RWPE2 (cell line): ENCODE results near the gene RTRAF.

ENCODE experiments used
- ATAC-seq: fragments of 200-7000 bp; cut with Tn5 transposase; 3 replicates; pipeline ENCODE4 v1.9.1; 2021; ENCODE audit warnings: low read depth
- DNase-seq: peaks from one replicate; pipeline ENCODE4 v3.0.0-alpha.2; 2020; ENCODE audit warnings: low spot score
- H3K27ac ChIP-seq: fragments of 450-650 bp; 2 replicates; pipeline ENCODE4 v1.5.1; 2017; ENCODE audit warnings: mild to moderate bottlenecking; ENCODE audit not compliant: poor library complexity, severe bottlenecking
- H3K27me3 ChIP-seq: fragments of 250-450 bp; sonication (Bioruptor Pico); 2 replicates; pipeline ENCODE4 v1.5.1; 2021; ENCODE audit warnings: mild to moderate bottlenecking, moderate library complexity; ENCODE audit not compliant: insufficient read depth, poor library complexity, severe bottlenecking
- H3K36me3 ChIP-seq: fragments of 250-450 bp; sonication (Bioruptor Pico); 2 replicates; pipeline ENCODE4 v1.5.1; 2020; ENCODE audit warnings: low read depth, mild to moderate bottlenecking, moderate library complexity
- H3K4me1 ChIP-seq: fragments of 250-450 bp; sonication (Bioruptor Pico); 2 replicates; pipeline ENCODE4 v1.5.1; 2021; ENCODE audit warnings: mild to moderate bottlenecking, moderate library complexity; ENCODE audit not compliant: insufficient read depth, poor library complexity, severe bottlenecking
- H3K4me3 ChIP-seq: fragments of 250-450 bp; sonication (Bioruptor Pico); 2 replicates; pipeline ENCODE4 v1.5.1; 2021; ENCODE audit warnings: mild to moderate bottlenecking, moderate library complexity; ENCODE audit not compliant: severe bottlenecking
- H3K9me3 ChIP-seq: fragments of 250-450 bp; sonication (Bioruptor Pico); 2 replicates; pipeline ENCODE4 v1.5.1; 2021; ENCODE audit warnings: mild to moderate bottlenecking, moderate library complexity; ENCODE audit not compliant: severe bottlenecking
- TF ChIP-seq, protein P1 (sequence below): fragments of 450-650 bp; IDR thresholded peaks from one replicate; pipeline ENCODE4 v1.5.1; 2017; ENCODE audit warnings: mild to moderate bottlenecking, moderate library complexity; ENCODE audit not compliant: poor library complexity, severe bottlenecking

RTRAF gene

GRCh38 chr14:52054678-52055077 lies 65.3 kb downstream of the RTRAF start:
- TF ChIP-seq, protein P1, sequence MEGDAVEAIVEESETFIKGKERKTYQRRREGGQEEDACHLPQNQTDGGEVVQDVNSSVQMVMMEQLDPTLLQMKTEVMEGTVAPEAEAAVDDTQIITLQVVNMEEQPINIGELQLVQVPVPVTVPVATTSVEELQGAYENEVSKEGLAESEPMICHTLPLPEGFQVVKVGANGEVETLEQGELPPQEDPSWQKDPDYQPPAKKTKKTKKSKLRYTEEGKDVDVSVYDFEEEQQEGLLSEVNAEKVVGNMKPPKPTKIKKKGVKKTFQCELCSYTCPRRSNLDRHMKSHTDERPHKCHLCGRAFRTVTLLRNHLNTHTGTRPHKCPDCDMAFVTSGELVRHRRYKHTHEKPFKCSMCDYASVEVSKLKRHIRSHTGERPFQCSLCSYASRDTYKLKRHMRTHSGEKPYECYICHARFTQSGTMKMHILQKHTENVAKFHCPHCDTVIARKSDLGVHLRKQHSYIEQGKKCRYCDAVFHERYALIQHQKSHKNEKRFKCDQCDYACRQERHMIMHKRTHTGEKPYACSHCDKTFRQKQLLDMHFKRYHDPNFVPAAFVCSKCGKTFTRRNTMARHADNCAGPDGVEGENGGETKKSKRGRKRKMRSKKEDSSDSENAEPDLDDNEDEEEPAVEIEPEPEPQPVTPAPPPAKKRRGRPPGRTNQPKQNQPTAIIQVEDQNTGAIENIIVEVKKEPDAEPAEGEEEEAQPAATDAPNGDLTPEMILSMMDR = no peak
- ATAC-seq (no peak), DNase-seq (no peak)

DNA sequence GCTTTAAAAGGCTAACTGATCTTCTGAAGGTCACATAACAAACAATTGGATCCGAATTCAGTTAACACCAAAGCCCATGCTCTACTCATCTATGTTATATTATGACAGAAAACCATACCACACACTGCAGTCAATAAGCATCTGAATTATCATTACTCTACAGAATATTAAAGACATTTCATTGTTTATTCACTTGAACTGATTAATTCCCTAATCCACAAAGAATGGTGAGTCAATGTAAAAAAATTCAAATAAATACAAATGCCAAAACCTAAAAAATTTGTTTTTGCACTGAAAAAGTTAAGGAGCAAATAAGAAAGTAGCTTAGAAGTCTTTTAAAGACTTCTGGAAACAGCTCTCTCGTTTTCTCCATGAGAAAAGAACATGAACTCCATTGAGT lies 65.8 kb downstream of the RTRAF start:
- ATAC-seq (no peak), DNase-seq (no peak)
- no peak overlapping the region for H3K4me3 ChIP-seq
- H3K4me1 ChIP-seq = peaks cover 4% of the 10 kb centered on the region
- H3K27me3 ChIP-seq = peaks cover 6% of the 10 kb centered on the region
- no peaks in the 10 kb centered on the region for H3K9me3 ChIP-seq
- H3K27ac ChIP-seq = no peak overlapping the region
- TF ChIP-seq, protein P1 = no peak
- H3K36me3 ChIP-seq = no peaks in the 10 kb centered on the region

More at GRCh38 chr14:52054678-52055077, 65.3 kb downstream of the RTRAF start:
- H3K27me3 ChIP-seq = peaks cover 6% of the 10 kb centered on the region
- H3K27ac ChIP-seq = no peak overlapping the region
- no peak overlapping the region for H3K4me3 ChIP-seq
- H3K9me3 ChIP-seq = no peaks in the 10 kb centered on the region
- peaks cover 4% of the 10 kb centered on the region for H3K4me1 ChIP-seq
- no peaks in the 10 kb centered on the region for H3K36me3 ChIP-seq

- no peak for DNase-seq
- TF ChIP-seq, protein P1 = no peak
- Histone ChIP-seq H3K4me1 (peaks cover 4% of the 10 kb centered on the region), H3K9me3 (no peaks in the 10 kb centered on the region), H3K27me3 (peaks cover 6% of the 10 kb centered on the region), H3K27ac (no peak overlapping the region), H3K36me3 (no peaks in the 10 kb centered on the region), H3K4me3 (no peak overlapping the region)
- no peak for ATAC-seq
Measured at GRCh38 chr14:52058341-52058740, 69.0 kb downstream of the RTRAF start.

GRCh38 chr14:52059649-52060048 lies 70.3 kb downstream of the RTRAF start:
- H3K36me3 ChIP-seq = no peaks in the 10 kb centered on the region
- no peaks in the 10 kb centered on the region for H3K9me3 ChIP-seq
- peaks cover 5% of the 10 kb centered on the region for H3K27me3 ChIP-seq
- no peak overlapping the region for H3K4me3 ChIP-seq
- TF ChIP-seq, protein P1 = no peak
- ATAC-seq (no peak), DNase-seq (no peak)
- no peak overlapping the region for H3K27ac ChIP-seq
- peaks cover 4% of the 10 kb centered on the region for H3K4me1 ChIP-seq

GRCh38 chr14:52060080-52060479 lies 70.7 kb downstream of the RTRAF start:
- H3K36me3 ChIP-seq = no peaks in the 10 kb centered on the region
- TF ChIP-seq, protein P1 = no peak
- no peaks in the 10 kb centered on the region for H3K9me3 ChIP-seq
- DNase-seq (no peak), ATAC-seq (no peak)
- no peak overlapping the region for H3K27ac ChIP-seq
- peaks cover 2% of the 10 kb centered on the region for H3K4me1 ChIP-seq
- peaks cover 1% of the 10 kb centered on the region for H3K27me3 ChIP-seq
- no peak overlapping the region for H3K4me3 ChIP-seq
